ENCODE results near the gene TNFRSF4.
A peak's percentile ranks its signal among the peaks of the same experiment; 100 is the strongest.

Gene TNFRSF4

GRCh38 chr1:1232796-1233566 lies 19.0 kb upstream of the TNFRSF4 start:
- DNase-seq (ENCODE audit: low spot score) = no peak

GRCh38 chr1:1232208-1232795 lies 18.3 kb upstream of the TNFRSF4 start, which contains the start of gene B3GALT6:
TSS of gene B3GALT6 (plus strand) at chr1:1232237. CDS start at chr1:1232279, 42 bp downstream.
- no peak for DNase-seq (ENCODE audit: low spot score)

GRCh38 chr1:1231400-1232207 lies 17.7 kb upstream of the TNFRSF4 start, which contains the start of gene SDF4:
TSS of gene SDF4 (minus strand) at chr1:1232001. CDS start at chr1:1228772, 3,229 bp downstream.
- peak; percentile 97 for DNase-seq (ENCODE audit: low spot score)

- no peak for DNase-seq (ENCODE audit: low spot score)
These were observed 16.9 kb upstream of the TNFRSF4 start for GRCh38 chr1:1230656-1231399.

GRCh38 chr1:1229770-1230169 lies 15.8 kb upstream of the TNFRSF4 start:
- DNase-seq (ENCODE audit: low spot score) = no peak

- DNase-seq (ENCODE audit: low spot score) = no peak
These were observed 14.8 kb upstream of the TNFRSF4 start for GRCh38 chr1:1228596-1229321.

- DNase-seq (ENCODE audit: low spot score) = no peak
These were observed 14.2 kb upstream of the TNFRSF4 start for GRCh38 chr1:1228187-1228586.

GRCh38 chr1:1227386-1227785 lies 13.4 kb upstream of the TNFRSF4 start:
- no peak for DNase-seq (ENCODE audit: low spot score)

- DNase-seq (ENCODE audit: low spot score) = no peak
These were observed 12.8 kb upstream of the TNFRSF4 start for GRCh38 chr1:1226566-1227362.

- DNase-seq (ENCODE audit: low spot score) = no peak
These were observed 12.0 kb upstream of the TNFRSF4 start for GRCh38 chr1:1225913-1226312.

- DNase-seq (ENCODE audit: low spot score) = no peak
These were observed 11.4 kb upstream of the TNFRSF4 start for GRCh38 chr1:1225238-1225845.

GRCh38 chr1:1223891-1224290 lies 9.9 kb upstream of the TNFRSF4 start:
- DNase-seq (ENCODE audit: low spot score) = no peak

GRCh38 chr1:1223321-1223720 lies 9.4 kb upstream of the TNFRSF4 start:
- DNase-seq (ENCODE audit: low spot score) = no peak

- no peak for DNase-seq (ENCODE audit: low spot score)
These were observed 8.7 kb upstream of the TNFRSF4 start for GRCh38 chr1:1222575-1223225.

GRCh38 chr1:1221887-1222574 lies 8.1 kb upstream of the TNFRSF4 start:
- DNase-seq (ENCODE audit: low spot score) = no peak

GRCh38 chr1:1220197-1220596 lies 6.2 kb upstream of the TNFRSF4 start:
- DNase-seq (ENCODE audit: low spot score) = no peak

GRCh38 chr1:1219341-1219740 lies 5.4 kb upstream of the TNFRSF4 start:
- DNase-seq (ENCODE audit: low spot score) = no peak

- no peak for DNase-seq (ENCODE audit: low spot score)
These were observed 4.7 kb upstream of the TNFRSF4 start for GRCh38 chr1:1218524-1219200.
